ENCODE data around the gene ABCC11. TPM values are rescaled to one million over a fixed set of nuclear protein-coding genes. Genes with fewer than 3 reads are reported as not detected.

Gene ABCC11
- total and polyA plus RNA-seq, 8 donors, result 0.05 to 0.35 (median 0.18) TPM; not detected in 1

DNA sequence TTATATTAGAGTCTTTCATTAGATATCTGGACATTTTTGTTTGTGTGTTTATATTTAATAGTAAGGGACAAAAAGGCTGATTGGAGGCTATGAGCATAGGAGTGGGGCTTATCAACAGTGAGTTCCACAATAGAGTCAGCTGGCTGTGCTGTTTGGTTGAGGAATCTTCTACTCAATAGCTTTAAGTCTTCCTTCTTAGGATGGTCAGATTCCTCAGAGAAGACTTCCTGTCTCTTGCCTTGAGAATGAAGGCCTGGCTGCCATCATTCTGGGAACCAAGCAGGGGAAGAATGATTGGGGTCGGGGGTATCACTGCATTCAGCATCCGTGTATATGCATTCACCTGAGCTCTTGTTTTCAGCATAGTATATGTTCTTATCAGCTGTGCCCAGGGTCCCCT lies 31.9 kb upstream of the ABCC11 start:
- Histone ChIP-seq H3K4me3 (no peak overlapping the region), H3K27ac (no peak overlapping the region), H3K27me3 (no peaks in the 10 kb centered on the region), H3K9me3 (no peaks in the 10 kb centered on the region), H3K36me3 (peaks cover 0 to 26% of the 10 kb centered on the region in 2 donors), H3K4me1 (peaks cover 0 to 13% of the 10 kb centered on the region in 2 donors)
- no peak for TF ChIP-seq CTCF (IDR thresholded peaks at IDR 0.05)
- intact Hi-C loops (cut with DNase I), result no loop called here
- no peak for ATAC-seq
- DNase-seq, result no peak

DNA sequence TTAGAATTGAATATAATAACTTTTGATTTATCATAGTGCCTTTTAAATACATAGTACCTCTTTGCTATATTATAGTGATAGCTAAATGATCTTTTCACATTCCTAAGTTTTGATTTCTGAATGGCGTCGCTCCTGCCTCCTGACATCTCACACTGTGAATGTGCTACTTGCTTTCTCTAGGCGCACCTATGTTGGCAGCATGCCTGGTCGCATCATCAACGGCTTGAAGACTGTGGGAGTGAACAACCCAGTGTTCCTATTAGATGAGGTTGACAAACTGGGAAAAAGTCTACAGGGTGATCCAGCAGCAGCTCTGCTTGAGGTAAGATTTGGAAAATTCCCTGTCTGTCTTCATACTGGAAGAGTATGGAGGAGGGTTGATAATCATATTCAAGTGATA lies 29.8 kb upstream of the ABCC11 start:
- Histone ChIP-seq H3K27ac (no peak overlapping the region), H3K4me1 (peaks cover 0 to 13% of the 10 kb centered on the region in 2 donors), H3K36me3 (peaks cover 0 to 33% of the 10 kb centered on the region in 2 donors), H3K9me3 (no peaks in the 10 kb centered on the region), H3K4me3 (no peak overlapping the region), H3K27me3 (no peaks in the 10 kb centered on the region)
- intact Hi-C loops (cut with DNase I), result no loop called here
- DNase-seq (no peak), ATAC-seq (no peak)
- no peak for TF ChIP-seq CTCF (IDR thresholded peaks at IDR 0.05)

DNA sequence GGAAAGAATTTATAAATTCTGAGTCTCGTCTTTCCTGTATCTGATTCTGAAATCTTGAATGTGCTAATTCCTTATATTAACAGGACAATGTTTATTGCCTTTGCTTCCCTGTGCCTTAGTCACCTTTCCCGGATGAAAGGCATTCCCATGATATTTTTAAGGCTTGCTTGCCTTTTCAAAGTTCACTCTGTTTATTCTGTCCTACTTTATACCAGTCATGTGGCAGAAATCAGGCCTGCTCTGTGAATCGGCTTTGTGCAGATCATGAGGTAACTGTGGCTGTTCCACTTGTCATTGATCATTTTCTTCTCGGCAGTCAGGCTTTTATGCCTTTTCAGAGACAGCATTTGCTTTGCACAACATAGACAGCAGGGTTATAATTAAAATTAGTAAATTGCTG lies 28.8 kb upstream of the ABCC11 start:
- DNase-seq (no peak), ATAC-seq (no peak)
- intact Hi-C loops (cut with DNase I), result no loop called here
- Histone ChIP-seq H3K4me3 (no peak overlapping the region), H3K9me3 (no peaks in the 10 kb centered on the region), H3K27ac (no peak overlapping the region), H3K36me3 (peaks cover 0 to 35% of the 10 kb centered on the region in 2 donors), H3K27me3 (no peaks in the 10 kb centered on the region), H3K4me1 (peaks cover 0 to 13% of the 10 kb centered on the region in 2 donors)
- TF ChIP-seq CTCF (IDR thresholded peaks at IDR 0.05), result no peak

GRCh38 chr16:48274476-48274875 lies 27.1 kb upstream of the ABCC11 start:
- no peak for TF ChIP-seq CTCF (IDR thresholded peaks at IDR 0.05)
- H3K4me3 ChIP-seq, result no peak overlapping the region
- intact Hi-C loops (cut with DNase I), result no loop called here

GRCh38 chr16:48272837-48273421 lies 25.6 kb upstream of the ABCC11 start:
- H3K9me3 ChIP-seq, result no peaks in the 10 kb centered on the region
- DNase-seq, result no peak
- intact Hi-C loops (cut with DNase I), result no loop called here
- H3K4me3 ChIP-seq, result no peak overlapping the region
- H3K4me1 ChIP-seq, result peaks cover 0 to 4% of the 10 kb centered on the region in 2 donors
- no peaks in the 10 kb centered on the region for H3K27me3 ChIP-seq
- peak overlapping the region; percentile 21 to 43 for H3K27ac ChIP-seq
- no peak for TF ChIP-seq CTCF (IDR thresholded peaks at IDR 0.05)
- peaks cover 0 to 41% of the 10 kb centered on the region in 2 donors for H3K36me3 ChIP-seq
- ATAC-seq, result no peak

More at GRCh38 chr16:48274476-48274875, 27.1 kb upstream of the ABCC11 start:
- no peaks in the 10 kb centered on the region for H3K27me3 ChIP-seq
- DNase-seq (no peak), ATAC-seq (no peak)
- peaks cover 0 to 48% of the 10 kb centered on the region in 2 donors for H3K36me3 ChIP-seq
- H3K9me3 ChIP-seq, result no peaks in the 10 kb centered on the region
- H3K27ac ChIP-seq, result no peak overlapping the region
- H3K4me1 ChIP-seq, result peaks cover 0 to 6% of the 10 kb centered on the region in 2 donors

Measured in left lung (tissue), 10 donors.